ENCODE data around the gene CEP78. TPM values are rescaled to one million over a fixed set of nuclear protein-coding genes. Genes with fewer than 3 reads are reported as not detected.

The CEP78 gene
- total RNA-seq, 1 donor from 2014 or later, result 59.5 TPM

GRCh38 chr9:78269784-78270183 is 33.9 kb downstream of the CEP78 start:
- H3K36me3 Mint-ChIP-seq (ENCODE audit: insufficient read depth), result peaks cover 41% of the 10 kb centered on the region
- no peaks in the 10 kb centered on the region for H3K9me3 Mint-ChIP-seq (ENCODE audit: low read depth)
- DNase-seq (ENCODE audit: low spot score, unreplicated experiment), result no peak
- H3K27ac Mint-ChIP-seq, result no peak overlapping the region
- no peaks in the 10 kb centered on the region for H3K4me1 Mint-ChIP-seq (ENCODE audit: low read depth)
- H3K4me3 Mint-ChIP-seq (ENCODE audit: low read depth), result no peak overlapping the region
- no peak for TF ChIP-seq CTCF (IDR thresholded peaks at IDR 0.05; ENCODE audit: unreplicated experiment)
- H3K27me3 Mint-ChIP-seq, result no peaks in the 10 kb centered on the region

- Mint-ChIP-seq H3K4me1 (ENCODE audit: low read depth) (no peaks in the 10 kb centered on the region), H3K4me3 (ENCODE audit: low read depth) (no peak overlapping the region), H3K27me3 (no peaks in the 10 kb centered on the region), H3K27ac (no peak overlapping the region), H3K9me3 (ENCODE audit: low read depth) (no peaks in the 10 kb centered on the region), H3K36me3 (ENCODE audit: insufficient read depth) (peaks cover 29% of the 10 kb centered on the region)
- TF ChIP-seq CTCF (IDR thresholded peaks at IDR 0.05; ENCODE audit: unreplicated experiment), result no peak
- DNase-seq (ENCODE audit: low spot score, unreplicated experiment), result no peak
These were observed 36.4 kb downstream of the CEP78 start for GRCh38 chr9:78272307-78272706.

GRCh38 chr9:78273761-78274160 is 37.9 kb downstream of the CEP78 start:
- no peak for DNase-seq (ENCODE audit: low spot score, unreplicated experiment)
- no peak overlapping the region for H3K27ac Mint-ChIP-seq
- no peak overlapping the region for H3K4me3 Mint-ChIP-seq (ENCODE audit: low read depth)
- H3K9me3 Mint-ChIP-seq (ENCODE audit: low read depth), result no peaks in the 10 kb centered on the region
- peaks cover 20% of the 10 kb centered on the region for H3K36me3 Mint-ChIP-seq (ENCODE audit: insufficient read depth)
- no peaks in the 10 kb centered on the region for H3K27me3 Mint-ChIP-seq
- H3K4me1 Mint-ChIP-seq (ENCODE audit: low read depth), result peaks cover 12% of the 10 kb centered on the region
- no peak for TF ChIP-seq CTCF (IDR thresholded peaks at IDR 0.05; ENCODE audit: unreplicated experiment)

GRCh38 chr9:78278177-78278777 is 42.4 kb downstream of the CEP78 start:
- Mint-ChIP-seq H3K9me3 (ENCODE audit: low read depth) (no peaks in the 10 kb centered on the region), H3K36me3 (ENCODE audit: insufficient read depth) (peaks cover 5% of the 10 kb centered on the region), H3K27ac (no peak overlapping the region), H3K4me1 (ENCODE audit: low read depth) (peaks cover 14% of the 10 kb centered on the region), H3K27me3 (no peaks in the 10 kb centered on the region), H3K4me3 (ENCODE audit: low read depth) (no peak overlapping the region)
- no peak for DNase-seq (ENCODE audit: low spot score, unreplicated experiment)
- no peak for TF ChIP-seq CTCF (IDR thresholded peaks at IDR 0.05; ENCODE audit: unreplicated experiment)

GRCh38 chr9:78278801-78279200 is 42.9 kb downstream of the CEP78 start:
- Mint-ChIP-seq H3K4me1 (ENCODE audit: low read depth) (peaks cover 14% of the 10 kb centered on the region), H3K27ac (no peak overlapping the region), H3K9me3 (ENCODE audit: low read depth) (no peaks in the 10 kb centered on the region), H3K36me3 (ENCODE audit: insufficient read depth) (peaks cover 3% of the 10 kb centered on the region), H3K4me3 (ENCODE audit: low read depth) (no peak overlapping the region), H3K27me3 (no peaks in the 10 kb centered on the region)
- no peak for DNase-seq (ENCODE audit: low spot score, unreplicated experiment)
- TF ChIP-seq CTCF (IDR thresholded peaks at IDR 0.05; ENCODE audit: unreplicated experiment), result no peak
